Pons (tissue), 1 donor: Measurements from ENCODE around the gene FXYD5.

Source experiments
- DNase-seq: peaks from one replicate; pipeline ENCODE4 v3.0.0-alpha.2; 2016; ENCODE audit warnings: low spot score

Gene FXYD5

GRCh38 chr19:35212241-35212640, 57.7 kb downstream of the FXYD5 start:
- DNase-seq = no peak

DNA sequence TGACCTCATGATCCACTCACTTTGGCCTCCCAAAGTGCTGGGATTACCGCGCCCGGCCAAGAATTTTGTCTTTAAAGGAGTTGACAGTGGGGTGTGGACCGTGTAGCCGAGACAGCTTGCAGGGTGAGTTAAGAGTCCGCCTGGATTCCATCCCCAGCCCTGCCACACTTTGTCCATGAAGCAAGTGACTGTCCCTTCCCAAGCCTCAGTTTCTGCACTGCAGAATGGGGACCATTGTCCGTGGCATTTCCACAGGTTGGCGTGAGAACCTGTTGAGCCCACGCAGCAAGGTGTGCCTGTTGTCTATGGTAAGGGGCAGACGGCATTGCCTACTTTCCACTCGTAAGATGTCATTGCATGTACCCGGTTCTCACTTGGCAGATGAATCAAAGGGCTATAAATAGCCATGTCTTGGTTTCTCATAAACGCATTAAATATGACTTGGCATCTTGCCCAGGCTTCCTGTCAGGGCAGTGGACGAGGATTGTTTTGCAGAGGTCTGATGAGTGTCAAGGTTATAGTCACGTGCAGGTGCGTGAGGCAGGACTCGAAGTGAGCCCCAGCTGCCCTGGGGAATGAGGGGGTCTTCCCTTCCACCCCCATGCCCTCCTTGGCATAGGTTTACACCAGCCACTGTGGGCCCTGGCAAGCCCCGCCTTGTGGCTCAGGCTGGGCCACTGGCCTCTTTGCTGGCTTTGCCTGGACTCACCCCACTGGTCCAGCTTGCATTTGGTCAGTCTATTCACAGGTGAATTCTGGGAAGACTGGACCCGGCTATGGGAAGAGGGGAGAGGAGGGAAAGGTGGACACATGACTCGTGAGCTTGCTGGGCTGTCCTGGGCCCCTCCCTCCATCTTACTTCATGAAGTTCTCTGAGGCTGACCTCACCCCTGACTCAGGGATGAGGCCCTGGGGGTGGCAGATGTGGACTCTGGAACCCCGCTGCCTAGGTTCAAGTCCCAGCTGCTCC, 59.4 kb downstream of the FXYD5 start:
- DNase-seq = peak; percentile 59

GRCh38 chr19:35214766-35215422, 60.4 kb downstream of the FXYD5 start:
- no peak for DNase-seq

- no peak for DNase-seq
These were observed 61.7 kb downstream of the FXYD5 start for GRCh38 chr19:35216016-35216832.

- DNase-seq = peak; percentile 79
These were observed 62.5 kb downstream of the FXYD5 start for GRCh38 chr19:35216833-35217648.

DNA sequence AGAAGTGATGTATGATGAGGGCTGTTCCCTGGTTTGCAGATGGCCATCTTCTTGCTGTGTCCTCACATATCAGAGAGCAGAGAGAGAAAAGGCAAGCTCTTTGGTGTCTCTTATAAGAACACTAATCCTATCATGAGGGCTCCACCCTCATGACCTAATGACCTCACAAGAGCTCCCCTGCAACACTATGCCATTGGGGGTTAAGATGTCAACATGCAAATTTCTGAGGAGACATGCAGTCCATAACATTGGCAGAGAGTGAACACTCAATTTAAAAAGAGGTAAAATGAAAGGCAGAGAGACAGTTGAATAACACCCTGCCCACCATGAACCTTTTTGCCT, 63.1 kb downstream of the FXYD5 start:
- no peak for DNase-seq

GRCh38 chr19:35219008-35219407, 64.5 kb downstream of the FXYD5 start:
- DNase-seq = no peak
